Naive thymus-derived CD4-positive, alpha-beta T cell (primary cell): ENCODE results near the gene CDR2L. TPM values are rescaled to one million over a fixed set of nuclear protein-coding genes. Genes with fewer than 3 reads are reported as not detected.
A peak's percentile ranks its signal among the peaks of the same experiment; 100 is the strongest.

Experiments
- ATAC-seq: fragments of 150-1000 bp; cut with Tn5 transposase; 2 replicates; pipeline ENCODE4 v1.10.0; 2021; ENCODE audit warnings: mild to moderate bottlenecking, moderate library complexity
- CTCF ChIA-PET: fragments of 350-600 bp; sonication (Branson Sonifier 250); formaldehyde crosslinking; loops from one replicate; lab custom pipeline; 2021; ENCODE audit warnings: antibody characterized with exemption; lab: Charles Lee
- POLR2A ChIA-PET: fragments of 350-600 bp; sonication (Branson Sonifier 250); formaldehyde crosslinking; loops from one replicate; lab custom pipeline; 2021; ENCODE audit warnings: antibody characterized with exemption, inconsistent platforms; lab: Charles Lee
- DNase-seq, 9 donors: peaks; one replicate each; pipeline versions ENCODE4 v3.0.0 to v3.0.0-alpha.2; 2020 to 2022; ENCODE audit warnings: mixed read lengths in 1 of 9
- H3K27ac ChIP-seq: one replicate; pipeline ENCODE4 v1.7.0; 2013; ENCODE audit warnings: mild to moderate bottlenecking, low read depth, low read length, moderate library complexity
- H3K27me3 ChIP-seq, 2 donors: one replicate each; pipeline ENCODE4 v1.7.0; 2013; ENCODE audit warnings: low read length in 2 of 2, mild to moderate bottlenecking in 2 of 2, moderate library complexity in 2 of 2; ENCODE audit not compliant: control insufficient read depth in 2 of 2, insufficient read depth in 2 of 2
- H3K36me3 ChIP-seq, 3 experiments: 1 replicate in 2 of 3; 2 replicates in 1 of 3; pipeline ENCODE4 v1.7.0; 2013; ENCODE audit warnings: low read length in 3 of 3, mild to moderate bottlenecking in 3 of 3, moderate library complexity in 1 of 3; ENCODE audit not compliant: insufficient read depth in 3 of 3, control insufficient read depth in 2 of 3
- H3K4me1 ChIP-seq, 2 donors: one replicate each; pipeline ENCODE4 v1.7.0; 2013; ENCODE audit warnings: low read length in 2 of 2, mild to moderate bottlenecking in 2 of 2, moderate library complexity in 1 of 2; ENCODE audit not compliant: control insufficient read depth in 2 of 2, insufficient read depth in 2 of 2
- H3K4me3 ChIP-seq: 2 replicates; pipeline ENCODE4 v1.7.0; 2013; ENCODE audit warnings: mild to moderate bottlenecking, low read length
- H3K9me3 ChIP-seq, 3 experiments: 1 replicate in 2 of 3; 2 replicates in 1 of 3; pipeline ENCODE4 v1.7.0; 2013; ENCODE audit warnings: low read length in 3 of 3; ENCODE audit not compliant: control insufficient read depth in 2 of 3
- H3K27ac Mint-ChIP-seq, 9 donors: one replicate each; pipeline ENCODE4 v1.8.0; 2020 to 2022; ENCODE audit warnings: mixed read lengths in 9 of 9, mild to moderate bottlenecking in 8 of 9, moderate library complexity in 5 of 9, inconsistent platforms in 2 of 9
- H3K27me3 Mint-ChIP-seq, 5 donors: one replicate each; pipeline ENCODE4 v1.8.0; 2021 to 2022; ENCODE audit warnings: mixed read lengths in 5 of 5, mild to moderate bottlenecking in 1 of 5
- H3K36me3 Mint-ChIP-seq, 5 donors: one replicate each; pipeline ENCODE4 v1.8.0; 2020 to 2022; ENCODE audit warnings: mixed read lengths in 5 of 5, mild to moderate bottlenecking in 3 of 5, inconsistent platforms in 1 of 5
- H3K4me1 Mint-ChIP-seq, 7 donors: one replicate each; pipeline ENCODE4 v1.8.0; 2020 to 2022; ENCODE audit warnings: mixed read lengths in 7 of 7, mild to moderate bottlenecking in 3 of 7, inconsistent platforms in 1 of 7
- H3K4me3 Mint-ChIP-seq, 10 donors: one replicate each; pipeline ENCODE4 v1.8.0; 2020 to 2022; ENCODE audit warnings: mild to moderate bottlenecking in 10 of 10, mixed read lengths in 10 of 10, moderate library complexity in 6 of 10, inconsistent platforms in 2 of 10
- H3K9me3 Mint-ChIP-seq, 11 donors: one replicate each; pipeline ENCODE4 v1.8.0; 2020 to 2022; ENCODE audit warnings: mixed read lengths in 11 of 11, mild to moderate bottlenecking in 4 of 11, inconsistent platforms in 1 of 11, moderate library complexity in 1 of 11
- intact Hi-C, 2 donors: fragments of 100-400 bp; cut with micrococcal nuclease; formaldehyde crosslinking; loops; one replicate each; pipeline ENCODE4 v1.15.1; 2023
- polyA plus RNA-seq, 2 donors: library from polyadenylated mRNA; unstranded; fragments of 300-500 nt; fragmentation: Illumina TruSeq; gene quantifications; one replicate each; pipeline ENCODE4 v1.2.3, GENCODE V29; 2021
- total RNA-seq, 6 experiments: library from RNA in 5 of 6; stranded (reverse) in 5 of 6; gene quantifications; 1 replicate in 5 of 6; 2 replicates in 1 of 6; pipeline ENCODE4 v1.2.3 and lab custom pipeline; 2021 to 2026

Gene CDR2L
- total and polyA plus RNA-seq, 7 experiments from 2014 or later = 0.08 to 0.17 (median 0.16) TPM; not detected in 4

GRCh38 chr17:74971069-74971841, 16.2 kb upstream of the CDR2L start:
- peaks cover 0 to 52% (median 7%) of the 10 kb centered on the region in 5 donors for H3K27me3 Mint-ChIP-seq
- no peaks in the 10 kb centered on the region for H3K36me3 ChIP-seq
- no peaks in the 10 kb centered on the region for H3K9me3 Mint-ChIP-seq
- H3K27ac Mint-ChIP-seq = peak overlapping the region in 3 of 9 donors; percentile 36 to 49 (median 48)
- H3K4me3 ChIP-seq = no peak overlapping the region
- no peak overlapping the region for H3K27ac ChIP-seq
- no peaks in the 10 kb centered on the region for H3K36me3 Mint-ChIP-seq
- ChIA-PET POLR2A (interaction anchor here (0.9 to 2.0 kb wide), 6 partner anchors 12 to 77 kb away, joined by 3 to 9 read pairs (median 4); partner anchors contain the start of genes CDR2L and MRPL58), CTCF (interaction anchor here (1.2 to 2.8 kb wide), 3 partner anchors 9 to 42 kb away, joined by 4 to 13 read pairs (median 5); partner anchors contain the start of genes CDR2L and MRPL58)
- peaks cover 5 to 18% (median 7%) of the 10 kb centered on the region in 7 donors for H3K4me1 Mint-ChIP-seq
- intact Hi-C loops = loop anchor here in 1 of 2 donors (5.0 kb wide), 1 partner anchor 436 kb away; the partner anchor contains the start of gene GRB2
- H3K4me3 Mint-ChIP-seq = peak overlapping the region; percentile 45 to 98 (median 76)
- no peak for ATAC-seq
- H3K9me3 ChIP-seq = no peaks in the 10 kb centered on the region
- H3K4me1 ChIP-seq = peaks cover 4 to 9% of the 10 kb centered on the region in 2 donors
- DNase-seq = no peak
- H3K27me3 ChIP-seq = no peaks in the 10 kb centered on the region

- intact Hi-C loops = loop anchor here (1.0 to 5.0 kb wide), 6 partner anchors 11 to 436 kb away; partner anchors contain the start of genes CDR2L (in 2 of the 2) and GRB2 (in 1 of the 2)
- H3K36me3 Mint-ChIP-seq = no peaks in the 10 kb centered on the region
- H3K4me3 Mint-ChIP-seq = peak overlapping the region; percentile 45 to 98 (median 76)
These were observed 15.7 kb upstream of the CDR2L start for GRCh38 chr17:74971842-74972106.

GRCh38 chr17:74972107-74972972, 15.1 kb upstream of the CDR2L start, which contains the start of gene HID1:
TSS of gene HID1 (minus strand) at chr17:74972759. CDS start at chr17:74972656, 103 bp downstream.
- CTCF ChIA-PET = interaction anchor here (0.6 to 2.8 kb wide), 4 partner anchors 40 to 292 kb away, joined by 3 to 13 read pairs (median 6); partner anchors contain the start of gene MRPL58
- Histone ChIP-seq H3K27ac (peak within 1 kb of the TSS; percentile 51), H3K36me3 (no peaks in the 10 kb centered on the region), H3K4me3 (peak within 1 kb of the TSS; percentile 58), H3K4me1 (peaks cover 4 to 9% of the 10 kb centered on the region in 2 donors), H3K9me3 (no peaks in the 10 kb centered on the region), H3K27me3 (no peaks in the 10 kb centered on the region)
- DNase-seq (peak; percentile 60 to 79 (median 74)), ATAC-seq (peak; percentile 93)
- Mint-ChIP-seq H3K9me3 (no peaks in the 10 kb centered on the region), H3K27me3 (peaks cover 0 to 55% (median 7%) of the 10 kb centered on the region in 5 donors), H3K36me3 (no peaks in the 10 kb centered on the region), H3K4me3 (peak within 1 kb of the TSS; percentile 80 to 98 (median 87)), H3K4me1 (peaks cover 5 to 18% (median 7%) of the 10 kb centered on the region in 7 donors), H3K27ac (peak within 1 kb of the TSS in 8 of 9 donors; percentile 56 to 86 (median 80))
- intact Hi-C loops = loop anchor here (1.0 to 5.0 kb wide), 6 partner anchors 10 to 435 kb away; partner anchors contain the start of genes CDR2L (in 2 of the 2) and GRB2 (in 1 of the 2)
- POLR2A ChIA-PET = interaction anchor here (0.6 to 2.0 kb wide), 11 partner anchors 11 to 140 kb away, joined by 3 to 15 read pairs (median 4); partner anchors contain the start of genes CDR2L and MRPL58

More at GRCh38 chr17:74971842-74972106, 15.7 kb upstream of the CDR2L start:
- Histone ChIP-seq H3K27me3 (no peaks in the 10 kb centered on the region), H3K36me3 (no peaks in the 10 kb centered on the region), H3K27ac (peak overlapping the region; percentile 51), H3K4me3 (no peak overlapping the region), H3K9me3 (no peaks in the 10 kb centered on the region), H3K4me1 (peaks cover 4 to 9% of the 10 kb centered on the region in 2 donors)
- Mint-ChIP-seq H3K27me3 (peaks cover 0 to 54% (median 7%) of the 10 kb centered on the region in 5 donors), H3K9me3 (no peaks in the 10 kb centered on the region), H3K27ac (peak overlapping the region in 2 of 9 donors; percentile 14 to 36), H3K4me1 (peaks cover 5 to 18% (median 7%) of the 10 kb centered on the region in 7 donors)
- ChIA-PET POLR2A (interaction anchor here (0.6 to 2.0 kb wide), 9 partner anchors 10 to 99 kb away, joined by 3 to 15 read pairs (median 4); partner anchors contain the start of genes CDR2L and MRPL58), CTCF (interaction anchor here (0.7 to 2.8 kb wide), 2 partner anchors 41 to 266 kb away, joined by 3 to 13 read pairs; partner anchors contain the start of gene MRPL58)
- ATAC-seq (no peak), DNase-seq (no peak)

- H3K4me1 ChIP-seq = peaks cover 4 to 9% of the 10 kb centered on the region in 2 donors
- Mint-ChIP-seq H3K4me3 (peak overlapping the region; percentile 80 to 98 (median 87)), H3K9me3 (no peaks in the 10 kb centered on the region), H3K4me1 (peaks cover 5 to 18% (median 7%) of the 10 kb centered on the region in 7 donors), H3K27me3 (peaks cover 0 to 58% (median 7%) of the 10 kb centered on the region in 5 donors), H3K27ac (peak overlapping the region in 8 of 9 donors; percentile 56 to 86 (median 80)), H3K36me3 (no peaks in the 10 kb centered on the region)
- ChIA-PET CTCF (interaction anchor here (0.6 to 2.8 kb wide), 3 partner anchors 40 to 292 kb away, joined by 4 to 13 read pairs (median 7); partner anchors contain the start of gene MRPL58), POLR2A (interaction anchor here (0.6 to 2.0 kb wide), 10 partner anchors 10 to 139 kb away, joined by 3 to 15 read pairs (median 4); partner anchors contain the start of genes CDR2L and SLC16A5)
- no peaks in the 10 kb centered on the region for H3K9me3 ChIP-seq
- H3K27ac ChIP-seq = peak overlapping the region; percentile 51
- no peaks in the 10 kb centered on the region for H3K36me3 ChIP-seq
- no peaks in the 10 kb centered on the region for H3K27me3 ChIP-seq
- intact Hi-C loops = loop anchor here (1.0 to 5.0 kb wide), 6 partner anchors 9 to 434 kb away; partner anchors contain the start of genes CDR2L (in 2 of the 2) and GRB2 (in 1 of the 2)
- DNase-seq (no peak), ATAC-seq (no peak)
- peak overlapping the region; percentile 58 for H3K4me3 ChIP-seq
These were observed 14.5 kb upstream of the CDR2L start for GRCh38 chr17:74972973-74973328.

GRCh38 chr17:74975943-74976342, 11.5 kb upstream of the CDR2L start:
- intact Hi-C loops = no loop called here
- Mint-ChIP-seq H3K4me3 (no peak overlapping the region), H3K27ac (no peak overlapping the region), H3K36me3 (no peaks in the 10 kb centered on the region), H3K9me3 (no peaks in the 10 kb centered on the region), H3K27me3 (peaks cover 0 to 60% (median 7%) of the 10 kb centered on the region in 5 donors), H3K4me1 (peaks cover 5 to 18% (median 12%) of the 10 kb centered on the region in 7 donors)
- H3K27me3 ChIP-seq = no peaks in the 10 kb centered on the region
- ChIA-PET CTCF (interaction anchor here (0.6 kb wide), 1 partner anchor 196 kb away, joined by 3 read pairs; no protein-coding TSS in a partner anchor), POLR2A (no interaction called here)
- H3K36me3 ChIP-seq = no peaks in the 10 kb centered on the region
- no peak overlapping the region for H3K4me3 ChIP-seq
- H3K4me1 ChIP-seq = peaks cover 8 to 9% of the 10 kb centered on the region in 2 donors
- H3K27ac ChIP-seq = no peak overlapping the region
- no peak for DNase-seq
- ATAC-seq = no peak
- no peaks in the 10 kb centered on the region for H3K9me3 ChIP-seq
